Naive B cell (primary cell): Measurements from ENCODE around the gene DDX39B. TPM values are rescaled to one million over a fixed set of nuclear protein-coding genes. Genes with fewer than 3 reads are reported as not detected.
"Not testable (repeated sequence)": the region's sequence is repeated elsewhere in the genome, so short reads cannot be mapped to it uniquely, and the experiment has no call there.

Experiments
- ATAC-seq, 2 donors: fragments of 150-1000 bp; cut with Tn5 transposase; 2 replicates each; pipeline ENCODE4 v1.10.0; 2021; ENCODE audit warnings: low read depth in 2 of 2, mild to moderate bottlenecking in 2 of 2, moderate library complexity in 2 of 2
- DNase-seq: peaks from one replicate; pipeline ENCODE4 v3.0.0; 2022
- H3K27ac Mint-ChIP-seq, 6 donors: one replicate each; pipeline ENCODE4 v1.8.0; 2020 to 2022; ENCODE audit warnings: mild to moderate bottlenecking in 6 of 6, mixed read lengths in 6 of 6, moderate library complexity in 5 of 6, inconsistent platforms in 2 of 6
- H3K27me3 Mint-ChIP-seq, 3 donors: one replicate each; pipeline ENCODE4 v1.8.0; 2021 to 2022; ENCODE audit warnings: mixed read lengths in 3 of 3, mild to moderate bottlenecking in 1 of 3
- H3K36me3 Mint-ChIP-seq, 2 donors: one replicate each; pipeline ENCODE4 v1.8.0; 2020 to 2022; ENCODE audit warnings: mixed read lengths in 2 of 2, inconsistent platforms in 1 of 2, mild to moderate bottlenecking in 1 of 2
- H3K4me1 Mint-ChIP-seq, 3 donors: one replicate each; pipeline ENCODE4 v1.8.0; 2020 to 2022; ENCODE audit warnings: mixed read lengths in 3 of 3, inconsistent platforms in 1 of 3, mild to moderate bottlenecking in 1 of 3, moderate library complexity in 1 of 3
- H3K4me3 Mint-ChIP-seq, 8 donors: one replicate each; pipeline ENCODE4 v1.8.0; 2020 to 2022; ENCODE audit warnings: mild to moderate bottlenecking in 8 of 8, mixed read lengths in 8 of 8, moderate library complexity in 8 of 8, inconsistent platforms in 2 of 8
- H3K9me3 Mint-ChIP-seq, 7 donors: one replicate each; pipeline ENCODE4 v1.8.0; 2020 to 2022; ENCODE audit warnings: mixed read lengths in 7 of 7, mild to moderate bottlenecking in 5 of 7, inconsistent platforms in 2 of 7, moderate library complexity in 1 of 7
- polyA plus RNA-seq, 6 donors: library from polyadenylated mRNA; unstranded; fragments of 300-500 nt; fragmentation: Illumina TruSeq; gene quantifications; one replicate each; pipeline ENCODE4 v1.2.3, GENCODE V29; 2021; ENCODE audit warnings: low read depth in 6 of 6

Gene DDX39B
- polyA plus RNA-seq, 6 donors from 2014 or later = 41.6 to 117 (median 74.5) TPM

GRCh38 chr6:31551371-31551770, 9.6 kb upstream of the DDX39B start:
- DNase-seq (peak; percentile 74), ATAC-seq (peak; percentile 13 to 26)
- peak overlapping the region; percentile 63 to 88 (median 78) for H3K27ac Mint-ChIP-seq
- H3K4me3 Mint-ChIP-seq = peak overlapping the region; percentile 56 to 92 (median 83)
- H3K9me3 Mint-ChIP-seq, H3K27me3 Mint-ChIP-seq, H3K36me3 Mint-ChIP-seq: not testable (repeated sequence)
- H3K4me1 Mint-ChIP-seq = peaks cover 24 to 52% (median 29%) of the 10 kb centered on the region in 3 donors

- ATAC-seq = no peak
Observed at GRCh38 chr6:31548544-31548873, 6.7 kb upstream of the DDX39B start.

GRCh38 chr6:31547727-31548543, 6.1 kb upstream of the DDX39B start:
- H3K4me1 Mint-ChIP-seq = peaks cover 26 to 51% (median 27%) of the 10 kb centered on the region in 3 donors
- no peak for ATAC-seq
- H3K27me3 Mint-ChIP-seq = no peaks in the 10 kb centered on the region

More at GRCh38 chr6:31548544-31548873, 6.7 kb upstream of the DDX39B start:
- DNase-seq = no peak
- Mint-ChIP-seq H3K4me1 (peaks cover 26 to 49% (median 27%) of the 10 kb centered on the region in 3 donors), H3K9me3 (no peaks in the 10 kb centered on the region), H3K27me3 (no peaks in the 10 kb centered on the region), H3K27ac (peak overlapping the region; percentile 8 to 98 (median 76)), H3K4me3 (peak overlapping the region in 2 of 8 donors; percentile 50 to 84), H3K36me3 (peaks cover 0 to 5% of the 10 kb centered on the region in 2 donors)

GRCh38 chr6:31546958-31547726, 5.3 kb upstream of the DDX39B start, which contains the start of gene NFKBIL1:
TSS of gene NFKBIL1 (plus strand) at chr6:31547608. CDS start at chr6:31547695, 87 bp downstream.
- H3K4me3 Mint-ChIP-seq = peak within 1 kb of the TSS; percentile 84 to 95 (median 91)
- ATAC-seq (peak; percentile 89 to 90), DNase-seq (peak; percentile 92)
- peak within 1 kb of the TSS; percentile 83 to 98 (median 96) for H3K27ac Mint-ChIP-seq
- peaks cover 0 to 5% of the 10 kb centered on the region in 2 donors for H3K36me3 Mint-ChIP-seq
- no peaks in the 10 kb centered on the region for H3K9me3 Mint-ChIP-seq
- H3K27me3 Mint-ChIP-seq = no peaks in the 10 kb centered on the region
- peaks cover 26 to 55% (median 27%) of the 10 kb centered on the region in 3 donors for H3K4me1 Mint-ChIP-seq

More at GRCh38 chr6:31547727-31548543, 6.1 kb upstream of the DDX39B start:
- Mint-ChIP-seq H3K27ac (peak overlapping the region; percentile 83 to 98 (median 96)), H3K36me3 (peaks cover 0 to 5% of the 10 kb centered on the region in 2 donors), H3K9me3 (no peaks in the 10 kb centered on the region), H3K4me3 (peak overlapping the region; percentile 84 to 95 (median 91))
- no peak for DNase-seq

- Mint-ChIP-seq H3K36me3 (peaks cover 0 to 5% of the 10 kb centered on the region in 2 donors), H3K4me3 (peak within 1 kb of the TSS; percentile 84 to 95 (median 91)), H3K9me3 (no peaks in the 10 kb centered on the region), H3K27me3 (no peaks in the 10 kb centered on the region), H3K4me1 (peaks cover 26 to 52% (median 28%) of the 10 kb centered on the region in 3 donors), H3K27ac (peak within 1 kb of the TSS; percentile 83 to 98 (median 96))
- DNase-seq = peak; percentile 77
- peak; percentile 45 for ATAC-seq
Observed at GRCh38 chr6:31546339-31546957, 4.6 kb upstream of the DDX39B start, which contains the start of gene ATP6V1G2. TSS of gene ATP6V1G2 (minus strand) at chr6:31546608. CDS start at chr6:31546559, 49 bp downstream.

GRCh38 chr6:31545291-31545690, 3.5 kb upstream of the DDX39B start:
- H3K27ac Mint-ChIP-seq = peak overlapping the region in 1 of 6 donors; percentile 75
- H3K9me3 Mint-ChIP-seq = no peaks in the 10 kb centered on the region
- peaks cover 2 to 5% of the 10 kb centered on the region in 2 donors for H3K36me3 Mint-ChIP-seq
- peak overlapping the region in 3 of 8 donors; percentile 13 to 72 (median 46) for H3K4me3 Mint-ChIP-seq
- no peaks in the 10 kb centered on the region for H3K27me3 Mint-ChIP-seq
- DNase-seq (no peak), ATAC-seq (no peak)
- H3K4me1 Mint-ChIP-seq = peaks cover 32 to 53% (median 32%) of the 10 kb centered on the region in 3 donors

- H3K9me3 Mint-ChIP-seq = no peaks in the 10 kb centered on the region
- DNase-seq = no peak
- ATAC-seq = no peak
- peaks cover 7 to 10% of the 10 kb centered on the region in 2 donors for H3K36me3 Mint-ChIP-seq
- H3K27me3 Mint-ChIP-seq = no peaks in the 10 kb centered on the region
- H3K4me1 Mint-ChIP-seq = peaks cover 35 to 55% (median 38%) of the 10 kb centered on the region in 3 donors
- H3K27ac Mint-ChIP-seq = no peak overlapping the region
- H3K4me3 Mint-ChIP-seq = peak overlapping the region in 3 of 8 donors; percentile 40 to 61 (median 49)
Observed at GRCh38 chr6:31544676-31545075, 2.9 kb upstream of the DDX39B start.

GRCh38 chr6:31543639-31544038, 1.8 kb upstream of the DDX39B start:
- no peaks in the 10 kb centered on the region for H3K27me3 Mint-ChIP-seq
- peak overlapping the region in 1 of 6 donors; percentile 97 for H3K27ac Mint-ChIP-seq
- ATAC-seq (no peak), DNase-seq (no peak)
- peaks cover 11 to 17% of the 10 kb centered on the region in 2 donors for H3K36me3 Mint-ChIP-seq
- H3K4me3 Mint-ChIP-seq = peak overlapping the region in 2 of 8 donors; percentile 52 to 100
- peaks cover 44 to 60% (median 48%) of the 10 kb centered on the region in 3 donors for H3K4me1 Mint-ChIP-seq
- no peaks in the 10 kb centered on the region for H3K9me3 Mint-ChIP-seq

GRCh38 chr6:31541059-31541657, 645 bp downstream of the DDX39B start:
- H3K36me3 Mint-ChIP-seq = peaks cover 15 to 22% of the 10 kb centered on the region in 2 donors
- no peaks in the 10 kb centered on the region for H3K9me3 Mint-ChIP-seq
- peak overlapping the region; percentile 90 to 100 (median 99) for H3K4me3 Mint-ChIP-seq
- peaks cover 36 to 47% (median 42%) of the 10 kb centered on the region in 3 donors for H3K4me1 Mint-ChIP-seq
- peak; percentile 35 to 42 for ATAC-seq
- no peaks in the 10 kb centered on the region for H3K27me3 Mint-ChIP-seq
- peak overlapping the region; percentile 97 to 100 (median 100) for H3K27ac Mint-ChIP-seq
- DNase-seq = peak; percentile 69

- H3K9me3 Mint-ChIP-seq = no peaks in the 10 kb centered on the region
- H3K27me3 Mint-ChIP-seq = no peaks in the 10 kb centered on the region
- peak overlapping the region; percentile 90 to 100 (median 99) for H3K4me3 Mint-ChIP-seq
- peaks cover 37 to 49% (median 48%) of the 10 kb centered on the region in 3 donors for H3K4me1 Mint-ChIP-seq
- ATAC-seq (no peak), DNase-seq (no peak)
- peaks cover 20 to 22% of the 10 kb centered on the region in 2 donors for H3K36me3 Mint-ChIP-seq
- peak overlapping the region in 5 of 6 donors; percentile 94 to 100 (median 100) for H3K27ac Mint-ChIP-seq
Observed at GRCh38 chr6:31540640-31541039, 1.2 kb downstream of the DDX39B start.

GRCh38 chr6:31538805-31539400, 2.9 kb downstream of the DDX39B start:
- H3K9me3 Mint-ChIP-seq = no peaks in the 10 kb centered on the region
- no peaks in the 10 kb centered on the region for H3K27me3 Mint-ChIP-seq
- H3K4me1 Mint-ChIP-seq = peaks cover 35 to 56% (median 49%) of the 10 kb centered on the region in 3 donors
- peak overlapping the region in 5 of 6 donors; percentile 2 to 97 (median 39) for H3K27ac Mint-ChIP-seq
- no peak for DNase-seq
- no peak for ATAC-seq
- H3K4me3 Mint-ChIP-seq = peak overlapping the region in 7 of 8 donors; percentile 22 to 100 (median 79)
- peaks cover 22 to 25% of the 10 kb centered on the region in 2 donors for H3K36me3 Mint-ChIP-seq
